WTC11 (cell line): ENCODE measurements around the gene ELP2. TPM values are rescaled to one million over a fixed set of nuclear protein-coding genes. Genes with fewer than 3 reads are reported as not detected.

ENCODE experiments used
- ATAC-seq: fragments of 200-7000 bp; cut with Tn5 transposase; 2 replicates; pipeline ENCODE4 v1.10.0; 2021; ENCODE audit warnings: mild to moderate bottlenecking, moderate library complexity
- CTCF ChIA-PET: fragments of 300-600 bp; sonication (Branson Sonifier 250); formaldehyde crosslinking; loops from one replicate; lab custom pipeline; 2021; ENCODE audit warnings: antibody characterized with exemption; lab: Charles Lee
- POLR2A ChIA-PET: fragments of 350-600 bp; sonication (Branson Sonifier 250); formaldehyde crosslinking; loops from one replicate; lab custom pipeline; 2021; ENCODE audit warnings: antibody characterized with exemption; lab: Charles Lee
- DNase-seq: peaks from one replicate; pipeline ENCODE4 v3.0.0; 2021; ENCODE audit warnings: low spot score
- H3K27ac Mint-ChIP-seq: 2 replicates; pipeline ENCODE4 v1.8.0; 2021; ENCODE audit warnings: mixed read lengths
- H3K27me3 Mint-ChIP-seq: 2 replicates; pipeline ENCODE4 v1.8.0; 2021; ENCODE audit warnings: low read depth, mild to moderate bottlenecking, moderate library complexity, mixed read lengths
- H3K36me3 Mint-ChIP-seq: 2 replicates; pipeline ENCODE4 v1.8.0; 2021; ENCODE audit warnings: mixed read lengths
- H3K4me1 Mint-ChIP-seq: 2 replicates; pipeline ENCODE4 v1.8.0; 2022; ENCODE audit warnings: mixed read lengths
- H3K4me3 Mint-ChIP-seq: 2 replicates; pipeline ENCODE4 v1.8.0; 2021; ENCODE audit warnings: mild to moderate bottlenecking, moderate library complexity, mixed read lengths
- H3K9me3 Mint-ChIP-seq: 2 replicates; pipeline ENCODE4 v1.8.0; 2021; ENCODE audit warnings: mixed read lengths
- ATF3 ChIP-seq: sonication (generic); formaldehyde crosslinking; conservative IDR thresholded peaks from 2 replicates; pipeline ENCODE4 v1.8.1; 2022; ENCODE audit warnings: mild to moderate bottlenecking, missing genetic modification reagents
- CREB1 ChIP-seq: sonication (generic); formaldehyde crosslinking; IDR thresholded peaks from 2 replicates; pipeline ENCODE4 v1.8.0; 2023; ENCODE audit warnings: mild to moderate bottlenecking, missing genetic modification reagents
- EMX1 ChIP-seq: fragments of 250-450 bp; sonication (Bioruptor Pico); IDR thresholded peaks from 2 replicates; pipeline ENCODE4 v1.8.0; 2021; ENCODE audit warnings: mild to moderate bottlenecking
- FOXK1 ChIP-seq: sonication (generic); formaldehyde crosslinking; IDR thresholded peaks from 2 replicates; pipeline ENCODE4 v1.8.0; 2022; ENCODE audit warnings: mild to moderate bottlenecking, moderate library complexity, missing genetic modification reagents
- GABPB1 ChIP-seq: sonication (generic); formaldehyde crosslinking; IDR thresholded peaks from 2 replicates; pipeline ENCODE4 v1.8.1; 2023; ENCODE audit warnings: mild to moderate bottlenecking, missing genetic modification reagents
- HMGA2 ChIP-seq: fragments of 250-450 bp; sonication (Bioruptor Pico); IDR thresholded peaks from 2 replicates; pipeline ENCODE4 v1.4.0; 2021; ENCODE audit warnings: mild to moderate bottlenecking, moderate library complexity
- IRF1 ChIP-seq: sonication (generic); formaldehyde crosslinking; IDR thresholded peaks from 2 replicates; pipeline ENCODE4 v1.8.0; 2023; ENCODE audit warnings: missing genetic modification reagents
- KAT7 ChIP-seq: sonication (generic); formaldehyde crosslinking; IDR thresholded peaks from 2 replicates; pipeline ENCODE4 v1.8.1; 2023; ENCODE audit warnings: missing genetic modification reagents, mild to moderate bottlenecking, borderline replicate concordance
- MYBL2 ChIP-seq: sonication (generic); formaldehyde crosslinking; IDR thresholded peaks from 2 replicates; pipeline ENCODE4 v1.8.1; 2023; ENCODE audit warnings: mild to moderate bottlenecking, moderate library complexity, missing genetic modification reagents
- NR1H2 ChIP-seq: sonication (generic); formaldehyde crosslinking; IDR thresholded peaks from 2 replicates; pipeline ENCODE4 v1.9.0; 2021; ENCODE audit warnings: mild to moderate bottlenecking, moderate library complexity, missing genetic modification reagents
- PRDM15 ChIP-seq: sonication (generic); formaldehyde crosslinking; IDR thresholded peaks from 2 replicates; pipeline ENCODE4 v1.8.0; 2022; ENCODE audit warnings: missing genetic modification reagents
- PREB ChIP-seq: sonication (generic); formaldehyde crosslinking; IDR thresholded peaks from 2 replicates; pipeline ENCODE4 v1.8.1; 2022; ENCODE audit warnings: mild to moderate bottlenecking, missing genetic modification reagents, moderate library complexity, borderline replicate concordance
- PRRX2 ChIP-seq: fragments of 250-450 bp; sonication (Bioruptor Pico); IDR thresholded peaks from 2 replicates; pipeline ENCODE4 v1.8.0; 2021; ENCODE audit warnings: mild to moderate bottlenecking
- TEAD1 ChIP-seq: sonication (generic); formaldehyde crosslinking; IDR thresholded peaks from 2 replicates; pipeline ENCODE4 v1.8.0; 2022; ENCODE audit warnings: mild to moderate bottlenecking, missing genetic modification reagents
- TEAD4 ChIP-seq: sonication (generic); formaldehyde crosslinking; IDR thresholded peaks from 2 replicates; pipeline ENCODE4 v1.8.0; 2022; ENCODE audit warnings: mild to moderate bottlenecking, missing genetic modification reagents
- USF2 ChIP-seq: sonication (generic); formaldehyde crosslinking; IDR thresholded peaks from 2 replicates; pipeline ENCODE4 v1.8.1; 2023; ENCODE audit warnings: mild to moderate bottlenecking, missing genetic modification reagents, moderate library complexity
- ZBTB21 ChIP-seq: sonication (generic); formaldehyde crosslinking; IDR thresholded peaks from 2 replicates; pipeline ENCODE4 v1.8.1; 2023; ENCODE audit warnings: mild to moderate bottlenecking, missing genetic modification reagents, borderline replicate concordance
- ZMAT4 ChIP-seq: fragments of 250-450 bp; sonication (Bioruptor Pico); IDR thresholded peaks from 2 replicates; pipeline ENCODE4 v1.9.0; 2021; ENCODE audit warnings: mild to moderate bottlenecking
- ZNF121 ChIP-seq: sonication (generic); formaldehyde crosslinking; IDR thresholded peaks from 2 replicates; pipeline ENCODE4 v1.8.0; 2023; ENCODE audit warnings: missing genetic modification reagents
- ZNF423 ChIP-seq: fragments of 250-450 bp; sonication (Bioruptor Pico); IDR thresholded peaks from 2 replicates; pipeline ENCODE4 v2.1.2; 2022; ENCODE audit warnings: mild to moderate bottlenecking, moderate library complexity
- ZNF425 ChIP-seq: fragments of 250-450 bp; sonication (Bioruptor Pico); conservative IDR thresholded peaks from 2 replicates; pipeline ENCODE4 v1.9.0; 2021; ENCODE audit warnings: mild to moderate bottlenecking
- total RNA-seq: library from RNA; stranded (reverse); gene quantifications from 3 replicates; pipeline ENCODE4 v1.2.3, GENCODE V29; 2021

The ELP2 gene
- total RNA-seq, 1 experiment from 2014 or later: 141 TPM

GRCh38 chr18:36107477-36107876 is 22.2 kb upstream of the ELP2 start:
- peaks cover 15% of the 10 kb centered on the region for H3K9me3 Mint-ChIP-seq
- no peak overlapping the region for H3K4me3 Mint-ChIP-seq
- CTCF ChIA-PET: no interaction called here

GRCh38 chr18:36108196-36108595 is 21.5 kb upstream of the ELP2 start:
- POLR2A ChIA-PET: no interaction called here
- no peaks in the 10 kb centered on the region for H3K4me1 Mint-ChIP-seq
- ATAC-seq: no peak

More at GRCh38 chr18:36107477-36107876, 22.2 kb upstream of the ELP2 start:
- no peak for ATAC-seq
- POLR2A ChIA-PET: no interaction called here
- Mint-ChIP-seq H3K27me3 (no peaks in the 10 kb centered on the region; the same call in 1 of the 2 replicates), H3K4me1 (no peaks in the 10 kb centered on the region), H3K27ac (no peak overlapping the region)
- TF ChIP-seq PRRX2 (CRISPR knock-in tag) (no peak), PRDM15 (no peak)
- TF ChIP-seq, all 79 proteins: peak for 0
- no peak for DNase-seq
- H3K36me3 Mint-ChIP-seq: peaks cover 18% of the 10 kb centered on the region

More at GRCh38 chr18:36108196-36108595, 21.5 kb upstream of the ELP2 start:
- H3K36me3 Mint-ChIP-seq: peaks cover 22% of the 10 kb centered on the region
- no peaks in the 10 kb centered on the region; the same call in 1 of the 2 replicates for H3K27me3 Mint-ChIP-seq
- H3K4me3 Mint-ChIP-seq: no peak overlapping the region
- TF ChIP-seq ATF3 (CRISPR knock-in tag): no peak
- TF ChIP-seq NR1H2 (CRISPR knock-in tag): no peak
- no peak for TF ChIP-seq MYBL2 (CRISPR knock-in tag)
- no peak for TF ChIP-seq KAT7 (CRISPR knock-in tag)
- no peak for TF ChIP-seq TEAD4 (CRISPR knock-in tag)
- TF ChIP-seq USF2 (CRISPR knock-in tag): no peak
- no peak for TF ChIP-seq ZNF423 (CRISPR knock-in tag)
- TF ChIP-seq ZNF425 (CRISPR knock-in tag): no peak
- no peak for TF ChIP-seq TEAD1 (CRISPR knock-in tag)
- no peak for TF ChIP-seq FOXK1 (CRISPR knock-in tag)
- no peak for TF ChIP-seq ZNF121 (CRISPR knock-in tag)
- no peak for TF ChIP-seq PREB
- no peak for TF ChIP-seq HMGA2 (CRISPR knock-in tag)
- TF ChIP-seq CREB1 (CRISPR knock-in tag): no peak
- no peak for TF ChIP-seq ZBTB21 (CRISPR knock-in tag)
- TF ChIP-seq GABPB1 (CRISPR knock-in tag): no peak
- no peak for TF ChIP-seq ZMAT4 (CRISPR knock-in tag)
- TF ChIP-seq EMX1 (CRISPR knock-in tag): no peak
- TF ChIP-seq IRF1 (CRISPR knock-in tag): no peak
- CTCF ChIA-PET: no interaction called here
- no peak overlapping the region for H3K27ac Mint-ChIP-seq
- DNase-seq: no peak
- H3K9me3 Mint-ChIP-seq: peaks cover 8% of the 10 kb centered on the region
